ENCODE data around the gene SYNPO2.

DNA sequence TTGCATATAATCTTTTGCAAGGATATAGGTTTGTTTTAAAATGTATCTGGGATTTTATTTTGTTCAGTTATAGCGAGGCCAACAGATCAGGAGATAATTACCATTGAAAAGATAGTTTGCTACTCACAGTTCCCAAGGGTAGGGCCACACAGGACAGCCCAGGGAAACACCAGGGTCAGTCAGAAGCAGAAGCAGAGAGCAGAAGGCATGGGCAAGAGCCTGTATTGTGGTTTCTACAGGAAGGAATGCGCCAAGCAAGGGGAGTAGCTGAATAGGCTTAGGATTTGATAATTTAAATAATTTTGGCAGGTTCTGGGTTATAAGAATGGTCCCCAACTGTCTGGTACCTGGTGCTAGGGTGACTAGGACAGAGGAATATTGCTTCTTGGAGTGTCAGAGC, 61.6 kb downstream of the SYNPO2 start:
- TF ChIP-seq, protein P1, sequence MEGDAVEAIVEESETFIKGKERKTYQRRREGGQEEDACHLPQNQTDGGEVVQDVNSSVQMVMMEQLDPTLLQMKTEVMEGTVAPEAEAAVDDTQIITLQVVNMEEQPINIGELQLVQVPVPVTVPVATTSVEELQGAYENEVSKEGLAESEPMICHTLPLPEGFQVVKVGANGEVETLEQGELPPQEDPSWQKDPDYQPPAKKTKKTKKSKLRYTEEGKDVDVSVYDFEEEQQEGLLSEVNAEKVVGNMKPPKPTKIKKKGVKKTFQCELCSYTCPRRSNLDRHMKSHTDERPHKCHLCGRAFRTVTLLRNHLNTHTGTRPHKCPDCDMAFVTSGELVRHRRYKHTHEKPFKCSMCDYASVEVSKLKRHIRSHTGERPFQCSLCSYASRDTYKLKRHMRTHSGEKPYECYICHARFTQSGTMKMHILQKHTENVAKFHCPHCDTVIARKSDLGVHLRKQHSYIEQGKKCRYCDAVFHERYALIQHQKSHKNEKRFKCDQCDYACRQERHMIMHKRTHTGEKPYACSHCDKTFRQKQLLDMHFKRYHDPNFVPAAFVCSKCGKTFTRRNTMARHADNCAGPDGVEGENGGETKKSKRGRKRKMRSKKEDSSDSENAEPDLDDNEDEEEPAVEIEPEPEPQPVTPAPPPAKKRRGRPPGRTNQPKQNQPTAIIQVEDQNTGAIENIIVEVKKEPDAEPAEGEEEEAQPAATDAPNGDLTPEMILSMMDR (optimal IDR thresholded peaks at IDR 0.05 in 1 of 3, IDR thresholded peaks at IDR 0.05 in 1 of 3, conservative IDR thresholded peaks at IDR 0.05 in 1 of 3; ENCODE audit: extremely low read depth in 1 of 3, insufficient read depth in 2 of 3, low read length in 3 of 3): no peak
- no peak for TF ChIP-seq EZH2 (IDR thresholded peaks at IDR 0.05; ENCODE audit: low read length)
